Measurements from ENCODE around the gene CNIH3.

CNIH3 gene

DNA sequence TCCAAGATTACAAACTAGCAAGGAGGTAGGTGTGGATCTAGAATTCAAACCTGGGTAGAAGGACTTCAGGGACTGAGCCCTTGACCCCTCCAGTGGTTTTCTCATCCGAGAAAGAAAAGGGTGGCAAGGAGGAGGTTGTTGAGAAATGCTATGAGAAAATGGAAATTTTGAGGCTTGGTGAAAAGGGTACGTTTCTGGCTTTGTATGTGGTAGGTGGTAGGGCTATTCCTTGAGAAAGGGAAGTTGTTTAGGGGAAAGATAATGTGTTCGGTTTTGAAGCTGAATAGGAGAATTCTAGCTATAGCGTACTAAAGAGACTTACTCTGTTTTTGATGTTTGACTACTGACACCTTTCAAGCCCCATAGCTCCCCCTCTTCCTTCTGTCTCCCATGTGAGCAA, 133.8 kb downstream of the CNIH3 start:
- intact Hi-C loops (cut with DNase I; ENCODE audit: low total_unique reads): no loop called here
- no peak overlapping the region for H3K27ac ChIP-seq
- no peaks in the 10 kb centered on the region for H3K9me3 ChIP-seq
- H3K4me3 ChIP-seq: no peak overlapping the region
- no peaks in the 10 kb centered on the region for H3K4me1 ChIP-seq
- no peaks in the 10 kb centered on the region for H3K36me3 ChIP-seq
- DNase-seq: no peak
- TF ChIP-seq, protein P1, sequence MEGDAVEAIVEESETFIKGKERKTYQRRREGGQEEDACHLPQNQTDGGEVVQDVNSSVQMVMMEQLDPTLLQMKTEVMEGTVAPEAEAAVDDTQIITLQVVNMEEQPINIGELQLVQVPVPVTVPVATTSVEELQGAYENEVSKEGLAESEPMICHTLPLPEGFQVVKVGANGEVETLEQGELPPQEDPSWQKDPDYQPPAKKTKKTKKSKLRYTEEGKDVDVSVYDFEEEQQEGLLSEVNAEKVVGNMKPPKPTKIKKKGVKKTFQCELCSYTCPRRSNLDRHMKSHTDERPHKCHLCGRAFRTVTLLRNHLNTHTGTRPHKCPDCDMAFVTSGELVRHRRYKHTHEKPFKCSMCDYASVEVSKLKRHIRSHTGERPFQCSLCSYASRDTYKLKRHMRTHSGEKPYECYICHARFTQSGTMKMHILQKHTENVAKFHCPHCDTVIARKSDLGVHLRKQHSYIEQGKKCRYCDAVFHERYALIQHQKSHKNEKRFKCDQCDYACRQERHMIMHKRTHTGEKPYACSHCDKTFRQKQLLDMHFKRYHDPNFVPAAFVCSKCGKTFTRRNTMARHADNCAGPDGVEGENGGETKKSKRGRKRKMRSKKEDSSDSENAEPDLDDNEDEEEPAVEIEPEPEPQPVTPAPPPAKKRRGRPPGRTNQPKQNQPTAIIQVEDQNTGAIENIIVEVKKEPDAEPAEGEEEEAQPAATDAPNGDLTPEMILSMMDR (IDR thresholded peaks at IDR 0.05): no peak
- no peaks in the 10 kb centered on the region for H3K27me3 ChIP-seq

- Histone ChIP-seq H3K36me3 (no peaks in the 10 kb centered on the region), H3K27me3 (no peaks in the 10 kb centered on the region), H3K4me3 (no peak overlapping the region), H3K9me3 (no peaks in the 10 kb centered on the region), H3K4me1 (no peaks in the 10 kb centered on the region), H3K27ac (no peak overlapping the region)
- DNase-seq: no peak
- TF ChIP-seq, protein P1 (IDR thresholded peaks at IDR 0.05): no peak
- intact Hi-C loops (cut with DNase I; ENCODE audit: low total_unique reads): no loop called here
These were observed 135.7 kb downstream of the CNIH3 start for GRCh38 chr1:224751624-224752311.

- intact Hi-C loops (cut with DNase I; ENCODE audit: low total_unique reads): no loop called here
- Histone ChIP-seq H3K9me3 (no peaks in the 10 kb centered on the region), H3K27ac (no peak overlapping the region), H3K36me3 (no peaks in the 10 kb centered on the region), H3K4me3 (no peak overlapping the region), H3K27me3 (no peaks in the 10 kb centered on the region), H3K4me1 (no peaks in the 10 kb centered on the region)
- TF ChIP-seq, protein P1 (IDR thresholded peaks at IDR 0.05): no peak
- DNase-seq: no peak
These were observed 137.4 kb downstream of the CNIH3 start for GRCh38 chr1:224753491-224753890.

- Histone ChIP-seq H3K27ac (no peak overlapping the region), H3K36me3 (no peaks in the 10 kb centered on the region), H3K9me3 (peaks cover 0 to 8% (median 5%) of the 10 kb centered on the region in 3 donors), H3K4me1 (no peaks in the 10 kb centered on the region), H3K27me3 (no peaks in the 10 kb centered on the region), H3K4me3 (no peak overlapping the region)
- no peak for DNase-seq
- intact Hi-C loops (cut with DNase I; ENCODE audit: low total_unique reads): no loop called here
- TF ChIP-seq, protein P1 (IDR thresholded peaks at IDR 0.05): no peak
These were observed 139.5 kb downstream of the CNIH3 start for GRCh38 chr1:224755586-224755985.

- TF ChIP-seq, protein P1 (IDR thresholded peaks at IDR 0.05): no peak
- peaks cover 0 to 8% (median 5%) of the 10 kb centered on the region in 3 donors for H3K9me3 ChIP-seq
- no peak overlapping the region for H3K4me3 ChIP-seq
- intact Hi-C loops (cut with DNase I; ENCODE audit: low total_unique reads): no loop called here
- H3K36me3 ChIP-seq: no peaks in the 10 kb centered on the region
- H3K27ac ChIP-seq: no peak overlapping the region
- no peaks in the 10 kb centered on the region for H3K4me1 ChIP-seq
- no peak for DNase-seq
- H3K27me3 ChIP-seq: no peaks in the 10 kb centered on the region
These were observed 141.4 kb downstream of the CNIH3 start for GRCh38 chr1:224757508-224757907.
